KMS-11 (cell line): ENCODE measurements around the gene DAP.

Source experiments
- H2AFZ ChIP-seq: fragments of 200-600 bp; sonication (generic); 2 replicates; pipeline ENCODE4 v1.6.1; 2016; ENCODE audit warnings: antibody characterized with exemption, mixed run types, low read depth
- H3K27ac ChIP-seq: fragments of 200-600 bp; sonication (generic); 2 replicates; pipeline ENCODE4 v1.6.1; 2016; ENCODE audit warnings: mild to moderate bottlenecking, mixed run types
- H3K27me3 ChIP-seq: fragments of 200-600 bp; sonication (generic); 2 replicates; pipeline ENCODE4 v1.6.1; 2017; ENCODE audit warnings: mild to moderate bottlenecking, low read depth, mixed run types, moderate library complexity; ENCODE audit not compliant: insufficient read depth
- H3K36me3 ChIP-seq: fragments of 200-600 bp; sonication (generic); 2 replicates; pipeline ENCODE4 v1.6.1; 2017; ENCODE audit warnings: mild to moderate bottlenecking, mixed run types; ENCODE audit not compliant: insufficient read depth
- H3K4me1 ChIP-seq: fragments of 200-600 bp; sonication (generic); 2 replicates; pipeline ENCODE4 v1.6.1; 2016; ENCODE audit warnings: mild to moderate bottlenecking, low read depth, mixed run types; ENCODE audit not compliant: poor library complexity, severe bottlenecking
- H3K4me2 ChIP-seq: fragments of 200-600 bp; sonication (generic); 2 replicates; pipeline ENCODE4 v1.7.0; 2016; ENCODE audit warnings: mild to moderate bottlenecking, mixed run types
- H3K4me3 ChIP-seq: fragments of 200-600 bp; sonication (generic); IDR thresholded peaks from 2 replicates; pipeline ENCODE4 v1.6.1; 2017; ENCODE audit warnings: low read depth, low read length, mixed read lengths; ENCODE audit not compliant: insufficient read depth
- H3K79me2 ChIP-seq: fragments of 200-600 bp; sonication (generic); 2 replicates; pipeline ENCODE4 v1.6.1; 2016; ENCODE audit warnings: low read depth, mixed run types; ENCODE audit not compliant: insufficient read depth
- H3K9ac ChIP-seq: fragments of 200-600 bp; sonication (generic); 2 replicates; pipeline ENCODE4 v1.6.1; 2016; ENCODE audit warnings: mild to moderate bottlenecking, mixed run types
- H4K20me1 ChIP-seq: fragments of 200-600 bp; sonication (generic); 2 replicates; pipeline ENCODE4 v1.6.1; 2016; ENCODE audit warnings: mild to moderate bottlenecking, mixed run types; ENCODE audit not compliant: insufficient read depth
- CTCF ChIP-seq: fragments of 200-600 bp; sonication (generic); conservative IDR thresholded peaks from 2 replicates; pipeline ENCODE4 v1.6.1; 2017; ENCODE audit warnings: low read depth, mild to moderate bottlenecking, antibody characterized with exemption, low read length, moderate library complexity, mixed read lengths

Gene DAP

DNA sequence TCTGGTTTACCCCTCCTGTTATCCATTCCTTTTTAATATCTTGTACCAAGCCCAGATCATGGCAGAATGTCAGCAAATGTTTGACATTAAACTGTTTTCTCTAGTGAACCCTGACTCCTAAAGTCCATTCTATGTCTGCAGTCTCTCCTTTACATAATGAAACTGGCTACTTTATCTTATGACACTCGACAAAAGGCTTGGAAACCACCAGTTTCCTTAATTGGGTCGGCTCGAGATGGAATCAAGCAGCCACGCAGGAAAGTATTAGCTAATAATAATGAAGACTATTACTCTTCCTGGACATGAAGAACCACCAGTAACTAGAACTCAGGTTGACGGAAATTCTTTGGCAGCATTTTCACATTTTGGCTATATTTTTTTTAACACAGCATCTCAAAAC lies 17.5 kb downstream of the DAP start:
- TF ChIP-seq CTCF: no peak

DNA sequence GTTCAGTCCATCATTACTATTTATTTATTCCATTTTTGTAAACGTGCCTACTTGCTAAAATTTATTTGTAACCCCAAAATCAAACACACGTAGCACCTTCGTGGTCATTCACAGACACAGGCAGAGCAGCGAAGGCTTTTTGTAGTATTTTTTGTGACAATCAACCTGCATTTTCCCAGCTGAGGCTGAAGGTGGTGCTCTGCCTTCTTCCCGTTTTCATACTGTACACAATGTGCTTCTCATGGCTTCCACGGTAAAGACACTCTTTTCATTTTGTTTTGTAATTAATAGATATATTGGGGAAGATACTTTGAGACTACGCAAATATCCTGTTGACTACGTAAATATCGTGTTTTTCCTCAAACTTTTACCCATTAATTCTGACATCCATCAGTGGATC lies 19.4 kb downstream of the DAP start:
- Histone ChIP-seq H3K9ac (no peak overlapping the region), H4K20me1 (no peaks in the 10 kb centered on the region), H3K27me3 (no peaks in the 10 kb centered on the region), H3K4me2 (no peak overlapping the region), H3K4me3 (no peak overlapping the region), H2AFZ (no peak overlapping the region), H3K79me2 (no peaks in the 10 kb centered on the region), H3K4me1 (no peaks in the 10 kb centered on the region), H3K27ac (no peak overlapping the region), H3K36me3 (no peaks in the 10 kb centered on the region; the same call in 1 of the 2 replicates)
- no peak for TF ChIP-seq CTCF

More for the DNA sequence above, 17.5 kb downstream of the DAP start:
- H3K27me3 ChIP-seq: no peaks in the 10 kb centered on the region
- H4K20me1 ChIP-seq: no peaks in the 10 kb centered on the region
- no peak overlapping the region for H3K4me3 ChIP-seq
- H3K79me2 ChIP-seq: no peaks in the 10 kb centered on the region
- H3K9ac ChIP-seq: no peak overlapping the region
- no peak overlapping the region for H2AFZ ChIP-seq
- H3K36me3 ChIP-seq: peaks cover 3% of the 10 kb centered on the region; the same call in 1 of the 2 replicates
- H3K4me2 ChIP-seq: no peak overlapping the region
- H3K4me1 ChIP-seq: no peaks in the 10 kb centered on the region
- H3K27ac ChIP-seq: no peak overlapping the region

DNA sequence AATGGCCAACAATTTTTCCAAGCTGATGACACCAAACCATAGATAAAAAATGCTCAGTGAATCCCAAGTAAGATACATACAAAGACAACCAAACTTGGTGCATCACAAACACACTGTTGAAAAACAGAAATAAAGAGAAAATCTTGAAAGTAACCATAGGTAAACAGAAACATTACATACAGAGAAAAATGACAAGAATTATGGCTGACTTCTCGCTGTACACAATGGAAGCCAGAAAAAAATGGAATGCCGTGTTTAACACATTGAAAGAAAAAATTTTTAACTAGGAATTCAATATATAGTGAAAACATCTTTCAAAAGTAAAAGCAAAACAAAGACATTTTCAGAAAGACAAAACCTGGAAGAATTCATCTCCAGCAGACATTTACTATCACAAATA lies 20.6 kb downstream of the DAP start:
- H3K4me3 ChIP-seq: no peak overlapping the region
- H3K9ac ChIP-seq: no peak overlapping the region
- H2AFZ ChIP-seq: no peak overlapping the region
- H3K27me3 ChIP-seq: no peaks in the 10 kb centered on the region
- H3K79me2 ChIP-seq: no peaks in the 10 kb centered on the region
- no peaks in the 10 kb centered on the region for H3K4me1 ChIP-seq
- H3K4me2 ChIP-seq: no peak overlapping the region
- H3K27ac ChIP-seq: no peak overlapping the region
- no peaks in the 10 kb centered on the region for H4K20me1 ChIP-seq
- no peaks in the 10 kb centered on the region; the same call in 1 of the 2 replicates for H3K36me3 ChIP-seq
- no peak for TF ChIP-seq CTCF

DNA sequence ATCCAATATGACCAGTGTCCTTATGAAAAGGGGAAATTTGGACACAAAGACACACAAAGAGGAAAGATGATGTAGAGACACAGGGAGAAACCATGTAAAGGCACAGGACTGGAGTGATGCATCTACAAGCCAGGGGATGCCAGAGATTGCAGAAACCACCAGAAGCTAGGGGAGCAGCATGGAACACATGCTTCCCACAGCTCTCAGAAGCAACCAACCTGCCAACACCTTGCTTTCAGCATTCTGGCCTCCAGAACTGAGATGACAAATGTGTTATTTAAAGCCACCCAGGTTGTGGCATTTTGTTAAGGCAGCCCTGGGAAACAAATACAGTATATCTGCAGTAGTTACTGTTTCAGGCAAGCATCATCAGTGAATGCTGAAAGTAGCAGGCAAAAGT lies 23.2 kb downstream of the DAP start:
- no peaks in the 10 kb centered on the region; the same call in 1 of the 2 replicates for H3K36me3 ChIP-seq
- no peaks in the 10 kb centered on the region for H3K79me2 ChIP-seq
- H3K4me3 ChIP-seq: no peak overlapping the region
- no peaks in the 10 kb centered on the region for H3K4me1 ChIP-seq
- no peak overlapping the region for H3K9ac ChIP-seq
- no peak overlapping the region for H2AFZ ChIP-seq
- H3K27me3 ChIP-seq: no peaks in the 10 kb centered on the region
- no peaks in the 10 kb centered on the region for H4K20me1 ChIP-seq
- no peak overlapping the region for H3K27ac ChIP-seq
- H3K4me2 ChIP-seq: no peak overlapping the region
- no peak for TF ChIP-seq CTCF
